ENCODE measurements around the gene ARRDC4.

Gene ARRDC4

DNA sequence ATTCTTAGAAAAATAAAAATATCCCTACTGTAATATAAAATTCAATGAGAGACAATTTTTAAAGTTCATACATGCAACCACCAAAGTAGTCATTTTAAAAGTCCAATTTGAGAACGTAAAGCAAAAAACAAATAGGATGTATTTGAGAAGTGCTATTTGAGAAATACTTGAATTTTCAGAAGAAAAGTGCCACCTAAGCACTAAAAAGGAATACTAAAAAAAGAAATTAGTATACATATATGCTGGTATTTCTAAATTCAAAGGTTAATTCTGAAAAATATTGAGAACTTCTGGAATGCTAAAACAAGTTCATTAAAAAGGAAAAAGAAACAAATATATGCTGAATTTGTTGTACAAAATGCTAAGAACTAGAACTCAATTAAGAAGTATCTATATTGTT is 29.2 kb upstream of the ARRDC4 start:
- DNase-seq, result no peak
- no CpG with 5 or more reads among the region's 1 CpG for WGBS (ENCODE audit: insufficient coverage)
- peaks cover 0 to 13% (median 7%) of the 10 kb centered on the region in 5 experiments for H3K9me3 ChIP-seq (ENCODE audit: control extremely low read depth in 1 of 5, control insufficient read depth in 4 of 5, insufficient read depth in 2 of 5, low read depth in 1 of 5, low read length in 4 of 5)
- H3K4me3 ChIP-seq (ENCODE audit: control insufficient read depth in 1 of 7, extremely low read depth in 1 of 7, insufficient read depth in 4 of 7, low read depth in 2 of 7, low read length in 6 of 7), result no peak overlapping the region
- no peak overlapping the region for H3K27ac ChIP-seq (ENCODE audit: insufficient read depth in 1 of 2, low read depth in 1 of 2, low read length in 2 of 2, poor library complexity in 1 of 2, severe bottlenecking in 2 of 2)
- ChIA-PET POLR2A (no interaction called here), CTCF (no interaction called here)
- no peaks in the 10 kb centered on the region for H3K4me1 ChIP-seq (ENCODE audit: control extremely low read depth in 1 of 4, control insufficient read depth in 4 of 4, insufficient read depth in 4 of 4, low read length in 3 of 4)
- H3K36me3 ChIP-seq (ENCODE audit: control insufficient read depth in 4 of 4, insufficient read depth in 4 of 4, low read length in 3 of 4), result no peaks in the 10 kb centered on the region
- H3K27me3 ChIP-seq (replicated peaks in 2 of 5; ENCODE audit: control insufficient read depth in 4 of 5, insufficient read depth in 5 of 5, low read length in 4 of 5), result no peaks in the 10 kb centered on the region

DNA sequence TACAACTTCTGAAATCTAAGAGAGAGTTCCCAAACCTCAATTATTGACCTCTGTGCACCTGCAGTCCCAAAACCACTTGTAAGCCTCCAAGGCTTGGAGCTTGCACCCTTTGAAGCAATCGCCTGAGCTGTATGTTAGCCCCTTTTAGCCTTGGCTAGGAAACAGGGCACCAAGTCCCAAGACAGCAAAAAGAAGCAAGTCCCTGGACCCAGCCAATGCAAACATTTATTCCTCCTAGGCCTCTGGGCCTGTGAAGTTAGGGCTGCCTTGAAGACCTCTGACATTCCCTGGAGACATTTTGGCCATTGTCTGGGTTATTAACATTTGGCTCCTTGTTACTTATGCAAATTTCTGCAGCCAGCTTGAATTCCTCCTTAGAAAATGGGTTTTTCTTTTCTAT is 26.9 kb upstream of the ARRDC4 start:
- Histone ChIP-seq H3K4me3 (ENCODE audit: control insufficient read depth in 1 of 7, extremely low read depth in 1 of 7, insufficient read depth in 4 of 7, low read depth in 2 of 7, low read length in 6 of 7) (no peak overlapping the region), H3K36me3 (ENCODE audit: control insufficient read depth in 4 of 4, insufficient read depth in 4 of 4, low read length in 3 of 4) (no peaks in the 10 kb centered on the region), H3K4me1 (ENCODE audit: control extremely low read depth in 1 of 4, control insufficient read depth in 4 of 4, insufficient read depth in 4 of 4, low read length in 3 of 4) (no peaks in the 10 kb centered on the region), H3K27ac (ENCODE audit: insufficient read depth in 1 of 2, low read depth in 1 of 2, low read length in 2 of 2, poor library complexity in 1 of 2, severe bottlenecking in 2 of 2) (no peak overlapping the region), H3K27me3 (replicated peaks in 2 of 5; ENCODE audit: control insufficient read depth in 4 of 5, insufficient read depth in 5 of 5, low read length in 4 of 5) (no peaks in the 10 kb centered on the region), H3K9me3 (ENCODE audit: control extremely low read depth in 1 of 5, control insufficient read depth in 4 of 5, insufficient read depth in 2 of 5, low read depth in 1 of 5, low read length in 4 of 5) (peaks cover 1 to 13% (median 7%) of the 10 kb centered on the region in 5 experiments)
- CTCF ChIA-PET, result no interaction called here
- DNase-seq, result no peak
- WGBS (ENCODE audit: insufficient coverage), result 89% methylated on average over 1 of the region's 1 CpG
- POLR2A ChIA-PET, result no interaction called here

DNA sequence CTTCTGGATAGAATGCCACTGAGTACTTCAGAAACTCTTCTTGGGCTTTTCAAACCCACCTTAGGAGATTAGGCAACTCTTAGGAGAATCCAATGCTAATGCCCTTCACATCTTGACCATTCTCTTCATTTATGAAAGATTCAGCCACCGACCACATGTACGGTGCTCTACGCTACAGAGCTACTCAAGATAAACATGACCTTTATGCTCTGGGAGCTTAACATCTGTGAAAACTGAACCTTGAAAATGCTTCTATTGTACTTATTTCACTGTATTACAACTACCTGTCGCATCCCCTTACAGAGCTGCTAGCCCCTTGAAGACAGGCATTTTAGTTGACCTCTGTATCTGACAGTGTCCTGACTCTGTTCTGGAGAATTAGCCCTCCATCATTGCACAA is 19.5 kb upstream of the ARRDC4 start:
- Histone ChIP-seq H3K9me3 (ENCODE audit: control extremely low read depth in 1 of 5, control insufficient read depth in 4 of 5, insufficient read depth in 2 of 5, low read depth in 1 of 5, low read length in 4 of 5) (peaks cover 0 to 3% (median 0%) of the 10 kb centered on the region in 5 experiments), H3K4me3 (ENCODE audit: control insufficient read depth in 1 of 7, extremely low read depth in 1 of 7, insufficient read depth in 4 of 7, low read depth in 2 of 7, low read length in 6 of 7) (no peak overlapping the region), H3K27ac (ENCODE audit: insufficient read depth in 1 of 2, low read depth in 1 of 2, low read length in 2 of 2, poor library complexity in 1 of 2, severe bottlenecking in 2 of 2) (no peak overlapping the region), H3K36me3 (ENCODE audit: control insufficient read depth in 4 of 4, insufficient read depth in 4 of 4, low read length in 3 of 4) (no peaks in the 10 kb centered on the region), H3K27me3 (replicated peaks in 2 of 5; ENCODE audit: control insufficient read depth in 4 of 5, insufficient read depth in 5 of 5, low read length in 4 of 5) (no peaks in the 10 kb centered on the region), H3K4me1 (ENCODE audit: control extremely low read depth in 1 of 4, control insufficient read depth in 4 of 4, insufficient read depth in 4 of 4, low read length in 3 of 4) (no peaks in the 10 kb centered on the region)
- ChIA-PET POLR2A (no interaction called here), CTCF (no interaction called here)
- 93% methylated on average over 4 of the region's 4 CpGs for WGBS (ENCODE audit: insufficient coverage)
- DNase-seq, result no peak

DNA sequence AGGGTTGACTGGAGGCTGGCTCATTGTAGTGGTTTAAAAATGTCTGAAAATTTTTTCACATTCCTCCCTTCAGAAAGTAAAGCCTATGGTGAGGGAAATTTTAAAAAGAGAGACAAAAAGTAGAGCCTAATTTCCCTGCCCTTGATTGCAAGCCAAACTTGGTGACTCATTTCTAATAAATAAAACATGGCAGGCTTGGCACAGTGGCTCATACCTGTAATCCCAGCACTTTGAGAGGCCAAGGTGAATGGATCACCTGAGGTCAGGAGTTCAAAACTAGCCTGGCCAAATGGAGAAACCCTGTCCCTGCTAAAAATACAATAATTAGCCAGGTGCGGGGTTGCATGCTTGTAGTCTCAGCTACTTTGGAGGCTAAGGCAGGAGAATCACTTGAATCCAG is 18.9 kb upstream of the ARRDC4 start:
- POLR2A ChIA-PET, result no interaction called here
- no peak for DNase-seq
- 100% methylated on average over 1 of the region's 1 CpG for WGBS (ENCODE audit: insufficient coverage)
- Histone ChIP-seq H3K4me1 (ENCODE audit: control extremely low read depth in 1 of 4, control insufficient read depth in 4 of 4, insufficient read depth in 4 of 4, low read length in 3 of 4) (no peaks in the 10 kb centered on the region), H3K9me3 (ENCODE audit: control extremely low read depth in 1 of 5, control insufficient read depth in 4 of 5, insufficient read depth in 2 of 5, low read depth in 1 of 5, low read length in 4 of 5) (peaks cover 0 to 1% (median 0%) of the 10 kb centered on the region in 5 experiments), H3K27ac (ENCODE audit: insufficient read depth in 1 of 2, low read depth in 1 of 2, low read length in 2 of 2, poor library complexity in 1 of 2, severe bottlenecking in 2 of 2) (no peak overlapping the region), H3K36me3 (ENCODE audit: control insufficient read depth in 4 of 4, insufficient read depth in 4 of 4, low read length in 3 of 4) (no peaks in the 10 kb centered on the region), H3K4me3 (ENCODE audit: control insufficient read depth in 1 of 7, extremely low read depth in 1 of 7, insufficient read depth in 4 of 7, low read depth in 2 of 7, low read length in 6 of 7) (no peak overlapping the region), H3K27me3 (replicated peaks in 2 of 5; ENCODE audit: control insufficient read depth in 4 of 5, insufficient read depth in 5 of 5, low read length in 4 of 5) (no peaks in the 10 kb centered on the region)
- CTCF ChIA-PET, result no interaction called here

DNA sequence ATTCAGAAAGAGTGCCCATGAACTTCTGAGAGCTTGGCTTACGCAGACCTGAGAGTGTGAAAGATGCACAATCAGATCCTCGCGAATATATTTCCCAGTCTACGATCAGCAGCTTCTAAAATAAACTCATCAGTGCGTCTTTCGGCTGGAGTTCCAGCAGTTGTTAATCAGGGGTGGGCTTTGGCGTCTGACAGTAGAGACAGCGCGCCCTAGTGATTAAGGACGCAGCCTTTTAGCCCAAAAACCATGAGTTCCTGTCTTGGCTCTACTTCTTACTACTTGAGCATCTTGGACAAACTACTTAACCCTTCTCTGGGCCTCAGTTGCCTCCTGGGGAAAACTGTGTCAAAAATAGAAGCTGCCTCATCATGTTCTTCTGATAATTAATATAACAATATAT is 15.8 kb upstream of the ARRDC4 start:
- DNase-seq, result no peak
- H3K4me3 ChIP-seq (ENCODE audit: control insufficient read depth in 1 of 7, extremely low read depth in 1 of 7, insufficient read depth in 4 of 7, low read depth in 2 of 7, low read length in 6 of 7), result no peak overlapping the region
- ChIA-PET CTCF (interaction anchor here (0.9 kb wide), 1 partner anchor 141 kb away, joined by 3 read pairs; no protein-coding TSS in a partner anchor), POLR2A (no interaction called here)
- H3K9me3 ChIP-seq (ENCODE audit: control extremely low read depth in 1 of 5, control insufficient read depth in 4 of 5, insufficient read depth in 2 of 5, low read depth in 1 of 5, low read length in 4 of 5), result no peaks in the 10 kb centered on the region
- no peaks in the 10 kb centered on the region for H3K4me1 ChIP-seq (ENCODE audit: control extremely low read depth in 1 of 4, control insufficient read depth in 4 of 4, insufficient read depth in 4 of 4, low read length in 3 of 4)
- H3K27me3 ChIP-seq (replicated peaks in 2 of 5; ENCODE audit: control insufficient read depth in 4 of 5, insufficient read depth in 5 of 5, low read length in 4 of 5), result no peaks in the 10 kb centered on the region
- WGBS (ENCODE audit: insufficient coverage), result 95% methylated on average over 10 of the region's 10 CpGs
- H3K27ac ChIP-seq (ENCODE audit: insufficient read depth in 1 of 2, low read depth in 1 of 2, low read length in 2 of 2, poor library complexity in 1 of 2, severe bottlenecking in 2 of 2), result no peak overlapping the region
- no peaks in the 10 kb centered on the region for H3K36me3 ChIP-seq (ENCODE audit: control insufficient read depth in 4 of 4, insufficient read depth in 4 of 4, low read length in 3 of 4)

DNA sequence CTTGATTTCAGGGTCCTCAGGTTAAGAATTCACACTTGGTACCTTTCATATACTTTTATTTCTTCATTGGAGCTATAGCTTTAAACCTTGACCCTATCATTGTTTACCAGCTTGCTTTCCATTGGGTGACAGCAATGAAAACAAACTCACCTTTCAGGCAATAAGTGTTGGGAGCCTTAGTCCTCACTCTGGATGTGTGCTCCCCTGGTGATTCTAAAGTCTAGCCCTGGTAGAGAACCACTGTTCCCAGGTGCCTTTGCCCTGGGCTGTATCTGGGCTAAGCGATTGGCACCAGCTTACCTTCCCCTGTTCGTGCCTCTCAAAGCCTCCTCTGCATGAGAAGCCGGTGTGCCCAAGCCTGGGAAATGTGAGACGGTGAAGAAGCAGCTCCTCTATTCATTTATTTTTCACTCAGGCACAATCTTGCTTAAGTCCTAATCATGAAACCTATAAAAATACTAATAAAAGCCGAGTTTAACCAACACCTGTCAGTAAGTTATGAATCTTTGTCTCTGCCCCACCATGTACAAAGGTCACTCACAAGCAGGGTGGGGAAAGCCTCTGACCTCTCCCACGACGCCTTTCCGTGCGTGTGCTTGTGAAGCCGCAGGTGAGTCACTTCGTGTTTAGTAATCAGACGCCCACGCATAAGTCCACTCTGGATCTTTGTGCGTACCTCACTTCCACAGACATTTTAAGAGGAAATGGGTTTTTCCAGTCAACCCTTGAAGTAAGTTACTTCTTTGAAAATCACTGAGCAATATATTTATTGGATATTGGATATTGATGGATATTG is 12.8 kb upstream of the ARRDC4 start:
- Histone ChIP-seq H3K27me3 (replicated peaks in 2 of 5; ENCODE audit: control insufficient read depth in 4 of 5, insufficient read depth in 5 of 5, low read length in 4 of 5) (no peaks in the 10 kb centered on the region), H3K27ac (ENCODE audit: insufficient read depth in 1 of 2, low read depth in 1 of 2, low read length in 2 of 2, poor library complexity in 1 of 2, severe bottlenecking in 2 of 2) (no peak overlapping the region), H3K4me1 (ENCODE audit: control extremely low read depth in 1 of 4, control insufficient read depth in 4 of 4, insufficient read depth in 4 of 4, low read length in 3 of 4) (no peaks in the 10 kb centered on the region), H3K4me3 (ENCODE audit: control insufficient read depth in 1 of 7, extremely low read depth in 1 of 7, insufficient read depth in 4 of 7, low read depth in 2 of 7, low read length in 6 of 7) (no peak overlapping the region), H3K9me3 (ENCODE audit: control extremely low read depth in 1 of 5, control insufficient read depth in 4 of 5, insufficient read depth in 2 of 5, low read depth in 1 of 5, low read length in 4 of 5) (no peaks in the 10 kb centered on the region), H3K36me3 (ENCODE audit: control insufficient read depth in 4 of 4, insufficient read depth in 4 of 4, low read length in 3 of 4) (no peaks in the 10 kb centered on the region)
- WGBS (ENCODE audit: insufficient coverage), result 96% methylated on average over 13 of the region's 14 CpGs
- ChIA-PET CTCF (no interaction called here), POLR2A (no interaction called here)
- DNase-seq, result no peak

DNA sequence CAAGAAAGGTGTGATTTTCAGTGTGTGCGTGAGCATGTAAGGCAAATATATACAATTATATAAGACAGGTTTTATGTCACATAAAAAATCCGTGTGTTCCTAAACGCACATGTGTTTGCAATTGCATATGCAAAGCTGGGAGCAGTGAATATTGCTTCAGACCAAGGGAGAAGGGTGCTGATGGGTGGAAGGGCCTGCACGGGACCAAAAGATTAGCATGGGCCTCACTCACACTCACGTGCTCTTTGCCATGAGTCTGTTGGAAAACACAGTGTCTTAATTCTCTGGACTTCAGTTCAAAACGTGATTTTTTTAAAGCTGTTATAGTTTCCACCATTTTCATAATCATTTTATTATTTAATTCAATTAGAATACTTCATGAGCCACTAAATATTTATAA is 7.2 kb upstream of the ARRDC4 start:
- WGBS (ENCODE audit: insufficient coverage), result 100% methylated on average over 2 of the region's 6 CpGs
- ChIA-PET POLR2A (no interaction called here), CTCF (interaction anchor here (1.2 kb wide), 1 partner anchor 130 kb away, joined by 3 read pairs; no protein-coding TSS in a partner anchor)
- Histone ChIP-seq H3K4me3 (ENCODE audit: control insufficient read depth in 1 of 7, extremely low read depth in 1 of 7, insufficient read depth in 4 of 7, low read depth in 2 of 7, low read length in 6 of 7) (no peak overlapping the region), H3K27me3 (replicated peaks in 2 of 5; ENCODE audit: control insufficient read depth in 4 of 5, insufficient read depth in 5 of 5, low read length in 4 of 5) (no peaks in the 10 kb centered on the region), H3K4me1 (ENCODE audit: control extremely low read depth in 1 of 4, control insufficient read depth in 4 of 4, insufficient read depth in 4 of 4, low read length in 3 of 4) (no peaks in the 10 kb centered on the region), H3K27ac (ENCODE audit: insufficient read depth in 1 of 2, low read depth in 1 of 2, low read length in 2 of 2, poor library complexity in 1 of 2, severe bottlenecking in 2 of 2) (no peak overlapping the region), H3K9me3 (ENCODE audit: control extremely low read depth in 1 of 5, control insufficient read depth in 4 of 5, insufficient read depth in 2 of 5, low read depth in 1 of 5, low read length in 4 of 5) (no peaks in the 10 kb centered on the region), H3K36me3 (ENCODE audit: control insufficient read depth in 4 of 4, insufficient read depth in 4 of 4, low read length in 3 of 4) (no peaks in the 10 kb centered on the region)
- no peak for DNase-seq
